Breast epithelium (tissue), 3 donors: ENCODE measurements around the gene SFI1.

Experiments
- CTCF ChIP-seq, 3 donors: fragments of 450-650 bp; IDR thresholded peaks; one replicate each; pipeline ENCODE4 v1.5.1; 2016 to 2017; ENCODE audit warnings: antibody characterized with exemption in 3 of 3, mild to moderate bottlenecking in 3 of 3, moderate library complexity in 3 of 3
- POLR2A ChIP-seq: fragments of 450-650 bp; IDR thresholded peaks from one replicate; pipeline ENCODE4 v1.6.1; 2016; ENCODE audit warnings: antibody characterized with exemption, mild to moderate bottlenecking, moderate library complexity

GRCh38 chr22:31477329-31477728, 19.0 kb upstream of the SFI1 start:
- TF ChIP-seq CTCF (IDR thresholded peaks at IDR 0.05), result no peak
- TF ChIP-seq POLR2A, result no peak
